H1 (cell line): ENCODE data around the gene FOXD4L6. TPM values are rescaled to one million over a fixed set of nuclear protein-coding genes. Genes with fewer than 3 reads are reported as not detected.
A peak's percentile ranks its signal among the peaks of the same experiment; 100 is the strongest.
"Not testable (repeated sequence)": the region's sequence is repeated elsewhere in the genome, so short reads cannot be mapped to it uniquely, and the experiment has no call there.

Experiments
- CTCF ChIA-PET: fragments of 300-600 bp; sonication (Branson Sonifier 250); formaldehyde crosslinking; loops from one replicate; lab custom pipeline; 2021; ENCODE audit not compliant: partially characterized antibody; lab: Charles Lee
- POLR2A ChIA-PET: fragments of 300-600 bp; sonication (Branson Sonifier 250); formaldehyde crosslinking; loops from one replicate; lab custom pipeline; 2021; ENCODE audit warnings: inconsistent platforms; ENCODE audit not compliant: partially characterized antibody; lab: Charles Lee
- DNase-seq, 2 experiments: peaks; one replicate each; pipeline versions ENCODE4 v3.0.0 to v3.0.0-alpha.2; 2010 to 2022; ENCODE audit warnings: low spot score in 2 of 2, low read depth in 1 of 2, mixed read lengths in 1 of 2
- FAIRE-seq: peaks from 2 replicates; lab custom pipeline; 2011; peaks lifted over from hg19 to GRCh38; lab: Jason Lieb, UNC
- H2AFZ ChIP-seq: 2 replicates; pipeline ENCODE4 v1.8.1; 2012; ENCODE audit warnings: low read length, inconsistent platforms
- H2AK5ac ChIP-seq: 2 replicates; pipeline ENCODE4 v1.6.1; 2013; ENCODE audit warnings: low read depth, low read length
- H2BK120ac ChIP-seq: replicated peaks from 2 replicates; pipeline ENCODE3; 2013; ENCODE audit warnings: low read depth, low read length, inconsistent platforms
- H2BK12ac ChIP-seq: 2 replicates; pipeline ENCODE4 v1.6.1; 2013; ENCODE audit warnings: low read depth, low read length
- H2BK15ac ChIP-seq: 2 replicates; pipeline ENCODE4 v1.6.1; 2013; ENCODE audit warnings: low read length
- H2BK20ac ChIP-seq: 2 replicates; pipeline ENCODE4 v1.6.1; 2013; ENCODE audit warnings: low read length
- H2BK5ac ChIP-seq: 2 replicates; pipeline ENCODE4 v1.6.1; 2013; ENCODE audit warnings: low read depth, low read length
- H3K14ac ChIP-seq: 2 replicates; pipeline ENCODE4 v1.6.1; 2013; ENCODE audit warnings: inconsistent platforms; ENCODE audit not compliant: insufficient read length
- H3K18ac ChIP-seq: 2 replicates; pipeline ENCODE4 v1.6.1; 2013; ENCODE audit warnings: low read length; ENCODE audit errors: extremely low read depth
- H3K23ac ChIP-seq: 2 replicates; pipeline ENCODE4 v1.6.1; 2013; ENCODE audit warnings: inconsistent platforms; ENCODE audit not compliant: insufficient read length
- H3K23me2 ChIP-seq: 2 replicates; pipeline ENCODE4 v1.6.1; 2013; ENCODE audit warnings: low read depth, low read length
- H3K27ac ChIP-seq: 2 replicates; pipeline ENCODE4 v1.6.1; 2011; ENCODE audit warnings: low read depth, low read length, inconsistent platforms
- H3K27me3 ChIP-seq, 4 experiments: replicated peaks in 1 of 4; 1 replicate in 1 of 4; 2 replicates in 3 of 4; pipeline versions ENCODE4 v1.6.1 to v1.8.1; 2011 to 2013; ENCODE audit warnings: low read length in 3 of 4, mild to moderate bottlenecking in 3 of 4, inconsistent platforms in 2 of 4, mixed read lengths in 2 of 4, moderate library complexity in 1 of 4; ENCODE audit not compliant: control insufficient read depth in 3 of 4, insufficient read depth in 3 of 4; ENCODE audit errors: extremely low read depth in 1 of 4
- H3K36me3 ChIP-seq, 4 experiments: 2 replicates each; pipeline versions ENCODE4 v1.6.1 to v1.8.1; 2011 to 2013; ENCODE audit warnings: mild to moderate bottlenecking in 4 of 4, low read length in 3 of 4, moderate library complexity in 2 of 4, control low read depth in 1 of 4, inconsistent platforms in 1 of 4; ENCODE audit not compliant: insufficient read depth in 4 of 4, control insufficient read depth in 2 of 4
- H3K4ac ChIP-seq: replicated peaks from 2 replicates; pipeline ENCODE3; 2013; ENCODE audit warnings: low read length, low read depth, mixed read lengths, inconsistent platforms; ENCODE audit not compliant: insufficient read length
- H3K4me1 ChIP-seq, 4 experiments: replicated peaks in 1 of 4; 1 replicate in 1 of 4; 2 replicates in 3 of 4; pipeline versions ENCODE4 v1.6.1 to v1.8.1; 2011 to 2013; ENCODE audit warnings: low read length in 3 of 4, inconsistent platforms in 2 of 4, mixed read lengths in 1 of 4; ENCODE audit not compliant: insufficient read depth in 4 of 4, control insufficient read depth in 3 of 4
- H3K4me2 ChIP-seq, 2 experiments: 2 replicates each; pipeline versions ENCODE4 v1.6.1 to v1.8.1; 2011 to 2013; ENCODE audit warnings: low read depth in 2 of 2, low read length in 2 of 2, control low read depth in 1 of 2, inconsistent platforms in 1 of 2, mild to moderate bottlenecking in 1 of 2; ENCODE audit not compliant: insufficient read depth in 1 of 2
- H3K4me3 ChIP-seq, 4 experiments: fragments of 200-600, 300-600 bp in 1 of 4; sonication (generic), shearing (Covaris generic), sonication (Bioruptor Twin) in 1 of 4; 2 replicates each; pipeline versions ENCODE4 v1.5.1 to v1.8.1; 2011 to 2016; ENCODE audit warnings: low read length in 4 of 4, low read depth in 3 of 4, control low read depth in 2 of 4, inconsistent platforms in 2 of 4, mild to moderate bottlenecking in 2 of 4, mixed read lengths in 1 of 4, moderate library complexity in 1 of 4; ENCODE audit not compliant: insufficient read depth in 2 of 4; ENCODE audit errors: extremely low read depth in 1 of 4
- H3K56ac ChIP-seq: replicated peaks from 2 replicates; pipeline ENCODE3; 2013; ENCODE audit warnings: low read depth, mild to moderate bottlenecking, mixed read lengths, low read length, inconsistent platforms; ENCODE audit not compliant: insufficient read length
- H3K79me1 ChIP-seq: 2 replicates; pipeline ENCODE4 v1.6.1; 2013; ENCODE audit warnings: low read depth, low read length, control low read depth
- H3K79me2 ChIP-seq, 2 experiments: 2 replicates each; pipeline versions ENCODE4 v1.6.1 to v1.8.1; 2012 to 2013; ENCODE audit warnings: low read length in 2 of 2, mild to moderate bottlenecking in 2 of 2, inconsistent platforms in 1 of 2; ENCODE audit not compliant: insufficient read depth in 2 of 2, control insufficient read depth in 1 of 2
- H3K9ac ChIP-seq, 4 experiments: replicated peaks in 1 of 4; 1 replicate in 1 of 4; 2 replicates in 3 of 4; pipeline versions ENCODE4 v1.6.1 to v1.8.1; 2011 to 2013; ENCODE audit warnings: low read depth in 3 of 4, low read length in 3 of 4, control low read depth in 2 of 4, mild to moderate bottlenecking in 2 of 4, moderate library complexity in 2 of 4, inconsistent platforms in 1 of 4; ENCODE audit errors: extremely low read depth in 1 of 4
- H3K9me3 ChIP-seq, 2 experiments: 2 replicates each; pipeline versions ENCODE4 v1.6.1 to v1.8.1; 2012 to 2013; ENCODE audit warnings: mild to moderate bottlenecking in 2 of 2, moderate library complexity in 2 of 2, control low read depth in 1 of 2, inconsistent platforms in 1 of 2, low read depth in 1 of 2, low read length in 1 of 2, mixed read lengths in 1 of 2; ENCODE audit not compliant: insufficient read depth in 2 of 2
- H4K20me1 ChIP-seq, 2 experiments: replicated peaks in 1 of 2; 2 replicates each; pipeline versions ENCODE3 to v1.8.1; 2011 to 2013; ENCODE audit warnings: inconsistent platforms in 2 of 2, low read length in 2 of 2, mild to moderate bottlenecking in 1 of 2; ENCODE audit not compliant: insufficient read depth in 2 of 2, control insufficient read depth in 1 of 2
- H4K5ac ChIP-seq: 2 replicates; pipeline ENCODE4 v1.6.1; 2013; ENCODE audit warnings: low read length, low read depth, mixed read lengths, inconsistent platforms; ENCODE audit not compliant: insufficient read length
- H4K8ac ChIP-seq: 2 replicates; pipeline ENCODE4 v1.8.0; 2013; ENCODE audit warnings: mild to moderate bottlenecking, moderate library complexity, low read length, inconsistent platforms; ENCODE audit not compliant: insufficient read depth; ENCODE audit errors: extremely low read depth
- H4K91ac ChIP-seq: replicated peaks from 2 replicates; pipeline ENCODE3; 2013; ENCODE audit warnings: low read length, mixed read lengths, inconsistent platforms; ENCODE audit not compliant: insufficient read length
- RAD21 ChIP-seq, 2 experiments: IDR thresholded peaks in 1 of 2; conservative IDR thresholded peaks in 1 of 2; 2 replicates each; pipeline ENCODE4 v1.6.1; 2011; ENCODE audit warnings: low read depth in 2 of 2, low read length in 2 of 2, improper control_type of control experiment in 1 of 2, inconsistent platforms in 1 of 2, mild to moderate bottlenecking in 1 of 2, moderate library complexity in 1 of 2
- WGBS, 2 experiments: shearing (Covaris generic) in 1 of 2; methylation state at CpG; one replicate each; pipeline versions ENCODE4 v1.1.6 to v1.1.7; 2013 to 2015; ENCODE audit warnings: low lambda C conversion rate in 2 of 2, mixed read lengths in 2 of 2, inconsistent platforms in 1 of 2, low coverage in 1 of 2, missing lambda C conversion rate in 1 of 2; ENCODE audit not compliant: insufficient replicate concordance in 2 of 2, insufficient coverage in 1 of 2, insufficient read length in 1 of 2; ENCODE audit errors: extremely low coverage in 1 of 2, missing lambda C conversion rate in 1 of 2; 5-methylcytosine and 5-hydroxymethylcytosine counted together
- polyA plus RNA-seq, 7 experiments: library from polyadenylated mRNA; depleted of rRNA in 3 of 7; stranded (reverse) in 5 of 7; unstranded in 2 of 7; fragments of >200 nt in 5 of 7; fragments of 200-250 nt in 2 of 7; gene quantifications; 1 replicate in 5 of 7; 2 replicates in 1 of 7; 4 replicates in 1 of 7; pipeline versions ENCODE4 v1.2.1 to v1.2.3, GENCODE V29; 2011 to 2013; ENCODE audit warnings: missing spikeins in 2 of 7, mixed read lengths in 2 of 7
- total RNA-seq: library from RNA; stranded (reverse); fragmentation: NEBNext Ultra II Directional; extraction: Animal tissue kit (Norgen Biotek cat#: 25700); gene quantifications from 2 replicates; pipeline ENCODE4 v1.2.1, GENCODE V29; 2021

FOXD4L6 gene
- total and polyA plus RNA-seq, 2 of the 8 experiments (the other 6 are each of a cell fraction or from before 2014, with no cell fraction given) = 0.13 TPM; not detected in 1

GRCh38 chr9:41088450-41089059 is 39.9 kb downstream of the FOXD4L6 start:
- H2AFZ ChIP-seq, H3K9me3 ChIP-seq, H2BK5ac ChIP-seq, H3K56ac ChIP-seq, H3K9ac ChIP-seq, H2BK12ac ChIP-seq, H3K23me2 ChIP-seq, H3K4me1 ChIP-seq, H3K14ac ChIP-seq, H3K79me2 ChIP-seq, POLR2A ChIA-PET, H3K18ac ChIP-seq, H4K5ac ChIP-seq, H3K27me3 ChIP-seq, H2AK5ac ChIP-seq, H4K91ac ChIP-seq, H2BK120ac ChIP-seq, H2BK20ac ChIP-seq, H3K4me2 ChIP-seq, H3K23ac ChIP-seq, H4K8ac ChIP-seq, H3K79me1 ChIP-seq, H4K20me1 ChIP-seq, H3K4me3 ChIP-seq, H3K27ac ChIP-seq, H3K36me3 ChIP-seq, H2BK15ac ChIP-seq, H3K4ac ChIP-seq, FAIRE-seq, CTCF ChIA-PET, DNase-seq: not testable (repeated sequence)
- WGBS, 2 experiments = 22% methylated on average over 7 of the region's 11 CpGs; no CpG with 5 or more reads in 1 of the 2 experiments
- TF ChIP-seq RAD21 (IDR thresholded peaks at IDR 0.05 in 1 of 2, conservative IDR thresholded peaks at IDR 0.05 in 1 of 2; ENCODE audit: low read depth in 2 of 2, low read length in 2 of 2) = 0 out of 4 replicates have a peak, but pooled peaks of 1 of the 2 experiments have one; percentile 10
